Measurements from ENCODE around the gene GRHPR.
A peak's percentile ranks its signal among the peaks of the same experiment; 100 is the strongest.

The GRHPR gene

GRCh38 chr9:37485389-37486255 lies 63.1 kb downstream of the GRHPR start, which contains the start of gene POLR1E:
Gene POLR1E (plus strand): TSS chr9:37485948. CDS start chr9:37486048, 100 bp downstream.
- peak; percentile 94 for DNase-seq (ENCODE audit: low read depth)

GRCh38 chr9:37486256-37486615 lies 63.7 kb downstream of the GRHPR start:
- no peak for DNase-seq (ENCODE audit: low read depth)
